Mesodermal cell (in vitro differentiated cells): Measurements from ENCODE around the gene SESN2.

Source experiments
- H3K27ac ChIP-seq: 2 replicates; pipeline ENCODE4 v1.7.0; 2013; ENCODE audit warnings: mild to moderate bottlenecking, low read depth, low read length, moderate library complexity; ENCODE audit not compliant: severe bottlenecking
- H3K36me3 ChIP-seq: 2 replicates; pipeline ENCODE4 v1.7.1; 2013; ENCODE audit warnings: mild to moderate bottlenecking, low read length, moderate library complexity; ENCODE audit not compliant: control insufficient read depth, insufficient read depth
- H3K4me1 ChIP-seq: one replicate; pipeline ENCODE4 v1.7.1; 2013; ENCODE audit warnings: mild to moderate bottlenecking, low read length; ENCODE audit not compliant: insufficient read depth, control insufficient read depth, poor library complexity, severe bottlenecking
- H3K4me3 ChIP-seq: 2 replicates; pipeline ENCODE4 v1.7.0; 2013; ENCODE audit warnings: low read length, control low read depth, mild to moderate bottlenecking; ENCODE audit not compliant: insufficient read depth, poor library complexity, severe bottlenecking; ENCODE audit errors: extremely low read depth
- H3K9me3 ChIP-seq: 2 replicates; pipeline ENCODE4 v1.7.1; 2013; ENCODE audit warnings: mild to moderate bottlenecking, low read length, moderate library complexity; ENCODE audit not compliant: control insufficient read depth
- WGBS, 2 experiments: methylation state at CpG; one replicate each; pipeline ENCODE4 v1.1.5; 2013; ENCODE audit warnings: missing lambda C conversion rate in 2 of 2; ENCODE audit not compliant: insufficient coverage in 2 of 2; 5-methylcytosine and 5-hydroxymethylcytosine counted together

The SESN2 gene

GRCh38 chr1:28329395-28330153, 70.3 kb downstream of the SESN2 start:
- H3K4me1 ChIP-seq = no peaks in the 10 kb centered on the region
- WGBS, 2 experiments = 58% methylated on average over 24 to 27 of the region's 29 CpGs
- peaks cover 43% of the 10 kb centered on the region for H3K36me3 ChIP-seq
- H3K27ac ChIP-seq = peak overlapping the region; percentile 85
- no peaks in the 10 kb centered on the region for H3K9me3 ChIP-seq
- H3K4me3 ChIP-seq = peak overlapping the region; percentile 64
